HG02571 (cell line): ENCODE measurements around the gene C1orf87.

Source experiments
- ATAC-seq: cut with Tn5 transposase; IDR thresholded peaks from one replicate; pipeline ENCODE4 v1.9.1; 2021; ENCODE audit warnings: mild to moderate bottlenecking, moderate library complexity; ENCODE audit not compliant: unreplicated experiment

C1orf87 gene

GRCh38 chr1:60073605-60074278 is at the start of gene C1orf87:
C1orf87 (minus strand) TSS chr1:60073770; CDS start chr1:60072643, 1,127 bp downstream.
- ATAC-seq = no peak

- no peak for ATAC-seq
Measured at GRCh38 chr1:60118085-60118484, 44.5 kb upstream of the C1orf87 start.

- no peak for ATAC-seq
Measured at GRCh38 chr1:60114745-60115318, 41.3 kb upstream of the C1orf87 start.

GRCh38 chr1:60113596-60113995 is 40.0 kb upstream of the C1orf87 start:
- no peak for ATAC-seq

GRCh38 chr1:60113028-60113427 is 39.5 kb upstream of the C1orf87 start:
- ATAC-seq = no peak

GRCh38 chr1:60111716-60112115 is 38.1 kb upstream of the C1orf87 start:
- ATAC-seq = no peak

GRCh38 chr1:60111118-60111517 is 37.5 kb upstream of the C1orf87 start:
- no peak for ATAC-seq

GRCh38 chr1:60108196-60108595 is 34.6 kb upstream of the C1orf87 start:
- no peak for ATAC-seq

- ATAC-seq = no peak
Measured at GRCh38 chr1:60103186-60103585, 29.6 kb upstream of the C1orf87 start.

GRCh38 chr1:60102267-60103061 is 28.9 kb upstream of the C1orf87 start:
- no peak for ATAC-seq

- no peak for ATAC-seq
Measured at GRCh38 chr1:60101516-60101915, 27.9 kb upstream of the C1orf87 start.

- ATAC-seq = no peak
Measured at GRCh38 chr1:60091195-60091715, 17.7 kb upstream of the C1orf87 start.

- no peak for ATAC-seq
Measured at GRCh38 chr1:60090655-60091054, 17.1 kb upstream of the C1orf87 start.

GRCh38 chr1:60088620-60089155 is 15.1 kb upstream of the C1orf87 start:
- no peak for ATAC-seq

GRCh38 chr1:60087681-60088080 is 14.1 kb upstream of the C1orf87 start:
- ATAC-seq = no peak

- ATAC-seq = no peak
Measured at GRCh38 chr1:60078182-60078581, 4.6 kb upstream of the C1orf87 start.

GRCh38 chr1:60071296-60071695 is 2.3 kb downstream of the C1orf87 start:
- no peak for ATAC-seq

- ATAC-seq = no peak
Measured at GRCh38 chr1:60069691-60070090, 3.9 kb downstream of the C1orf87 start.

GRCh38 chr1:60068393-60069045 is 5.1 kb downstream of the C1orf87 start:
- ATAC-seq = no peak

GRCh38 chr1:60066001-60066400 is 7.6 kb downstream of the C1orf87 start:
- ATAC-seq = no peak

- ATAC-seq = no peak
Measured at GRCh38 chr1:60065199-60065598, 8.4 kb downstream of the C1orf87 start.
